Measurements from ENCODE around the gene CCDC40. TPM values are rescaled to one million over a fixed set of nuclear protein-coding genes. Genes with fewer than 3 reads are reported as not detected.

Gene CCDC40
- total RNA-seq, 1 experiment from 2014 or later: 16.3 TPM

DNA sequence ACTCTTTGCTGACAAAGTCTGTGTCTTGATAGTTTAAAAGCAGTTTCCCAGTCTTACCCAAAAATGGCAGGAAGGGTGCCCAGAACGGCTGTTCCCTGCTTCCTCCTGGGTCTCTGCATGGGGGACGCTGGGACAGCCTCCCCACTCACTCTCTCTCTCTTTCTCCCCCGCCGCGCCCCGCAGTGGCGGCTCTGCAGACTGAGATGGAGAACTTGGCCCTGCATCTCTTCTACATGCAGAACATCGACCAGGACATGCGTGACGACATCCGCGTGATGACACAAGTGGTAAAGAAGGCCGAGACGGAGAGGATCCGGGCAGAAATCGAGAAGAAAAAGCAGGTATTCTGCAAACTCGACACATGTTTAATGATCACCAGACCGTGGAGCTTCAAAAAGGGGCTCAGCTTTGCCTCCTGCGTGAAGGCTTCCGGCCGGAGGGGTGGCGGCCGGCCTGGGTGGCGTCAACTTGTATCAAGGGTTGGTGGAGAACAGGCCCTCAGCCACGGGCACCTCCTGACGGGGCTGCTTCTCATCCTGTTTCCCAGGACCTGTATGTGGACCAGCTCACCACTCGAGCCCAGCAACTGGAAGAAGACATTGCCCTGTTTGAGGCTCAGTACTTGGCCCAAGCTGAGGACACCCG, 22.0 kb downstream of the CCDC40 start (continued):
- TF ChIP-seq, protein P1, sequence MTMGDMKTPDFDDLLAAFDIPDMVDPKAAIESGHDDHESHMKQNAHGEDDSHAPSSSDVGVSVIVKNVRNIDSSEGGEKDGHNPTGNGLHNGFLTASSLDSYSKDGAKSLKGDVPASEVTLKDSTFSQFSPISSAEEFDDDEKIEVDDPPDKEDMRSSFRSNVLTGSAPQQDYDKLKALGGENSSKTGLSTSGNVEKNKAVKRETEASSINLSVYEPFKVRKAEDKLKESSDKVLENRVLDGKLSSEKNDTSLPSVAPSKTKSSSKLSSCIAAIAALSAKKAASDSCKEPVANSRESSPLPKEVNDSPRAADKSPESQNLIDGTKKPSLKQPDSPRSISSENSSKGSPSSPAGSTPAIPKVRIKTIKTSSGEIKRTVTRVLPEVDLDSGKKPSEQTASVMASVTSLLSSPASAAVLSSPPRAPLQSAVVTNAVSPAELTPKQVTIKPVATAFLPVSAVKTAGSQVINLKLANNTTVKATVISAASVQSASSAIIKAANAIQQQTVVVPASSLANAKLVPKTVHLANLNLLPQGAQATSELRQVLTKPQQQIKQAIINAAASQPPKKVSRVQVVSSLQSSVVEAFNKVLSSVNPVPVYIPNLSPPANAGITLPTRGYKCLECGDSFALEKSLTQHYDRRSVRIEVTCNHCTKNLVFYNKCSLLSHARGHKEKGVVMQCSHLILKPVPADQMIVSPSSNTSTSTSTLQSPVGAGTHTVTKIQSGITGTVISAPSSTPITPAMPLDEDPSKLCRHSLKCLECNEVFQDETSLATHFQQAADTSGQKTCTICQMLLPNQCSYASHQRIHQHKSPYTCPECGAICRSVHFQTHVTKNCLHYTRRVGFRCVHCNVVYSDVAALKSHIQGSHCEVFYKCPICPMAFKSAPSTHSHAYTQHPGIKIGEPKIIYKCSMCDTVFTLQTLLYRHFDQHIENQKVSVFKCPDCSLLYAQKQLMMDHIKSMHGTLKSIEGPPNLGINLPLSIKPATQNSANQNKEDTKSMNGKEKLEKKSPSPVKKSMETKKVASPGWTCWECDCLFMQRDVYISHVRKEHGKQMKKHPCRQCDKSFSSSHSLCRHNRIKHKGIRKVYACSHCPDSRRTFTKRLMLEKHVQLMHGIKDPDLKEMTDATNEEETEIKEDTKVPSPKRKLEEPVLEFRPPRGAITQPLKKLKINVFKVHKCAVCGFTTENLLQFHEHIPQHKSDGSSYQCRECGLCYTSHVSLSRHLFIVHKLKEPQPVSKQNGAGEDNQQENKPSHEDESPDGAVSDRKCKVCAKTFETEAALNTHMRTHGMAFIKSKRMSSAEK (CRISPR knock-in tag; IDR thresholded peaks at IDR 0.05; ENCODE audit: borderline replicate concordance): no peak
- TF ChIP-seq MLX (CRISPR knock-in tag; IDR thresholded peaks at IDR 0.05) (no peak), MYBL2 (CRISPR knock-in tag; IDR thresholded peaks at IDR 0.05) (no peak), MAX (CRISPR knock-in tag; IDR thresholded peaks at IDR 0.05) (no peak), NFYB (CRISPR knock-in tag; conservative IDR thresholded peaks at IDR 0.05; ENCODE audit: low read depth) (no peak), EMX1 (CRISPR knock-in tag; IDR thresholded peaks at IDR 0.05) (no peak)
- TF ChIP-seq, protein P2, sequence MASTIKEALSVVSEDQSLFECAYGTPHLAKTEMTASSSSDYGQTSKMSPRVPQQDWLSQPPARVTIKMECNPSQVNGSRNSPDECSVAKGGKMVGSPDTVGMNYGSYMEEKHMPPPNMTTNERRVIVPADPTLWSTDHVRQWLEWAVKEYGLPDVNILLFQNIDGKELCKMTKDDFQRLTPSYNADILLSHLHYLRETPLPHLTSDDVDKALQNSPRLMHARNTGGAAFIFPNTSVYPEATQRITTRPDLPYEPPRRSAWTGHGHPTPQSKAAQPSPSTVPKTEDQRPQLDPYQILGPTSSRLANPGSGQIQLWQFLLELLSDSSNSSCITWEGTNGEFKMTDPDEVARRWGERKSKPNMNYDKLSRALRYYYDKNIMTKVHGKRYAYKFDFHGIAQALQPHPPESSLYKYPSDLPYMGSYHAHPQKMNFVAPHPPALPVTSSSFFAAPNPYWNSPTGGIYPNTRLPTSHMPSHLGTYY (CRISPR knock-in tag; IDR thresholded peaks at IDR 0.05): no peak

DNA sequence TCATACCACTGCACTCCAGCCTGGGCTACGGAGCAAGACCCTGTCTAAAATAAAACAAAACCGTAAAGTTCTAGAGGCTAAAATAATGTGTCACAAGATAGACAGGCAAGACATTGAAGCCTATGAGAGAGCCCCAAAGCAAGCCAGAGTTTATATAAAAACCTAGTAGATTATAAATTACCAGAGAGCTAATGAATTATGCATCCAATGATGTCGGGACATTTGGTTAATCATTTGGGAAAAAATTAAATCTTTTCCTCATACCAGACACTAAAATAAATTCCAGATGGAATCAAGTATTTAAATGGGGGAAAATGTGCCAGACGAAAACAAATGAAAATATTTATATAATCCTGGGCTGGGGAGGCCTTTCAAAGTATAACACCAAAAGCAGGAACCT, 24.2 kb downstream of the CCDC40 start:
- DNase-seq (ENCODE audit: low spot score) (no peak), ATAC-seq (no peak)
- Mint-ChIP-seq H3K36me3 (peaks cover 3% of the 10 kb centered on the region), H3K27ac (no peak overlapping the region), H3K9me3 (no peaks in the 10 kb centered on the region), H3K27me3 (ENCODE audit: low read depth) (no peaks in the 10 kb centered on the region), H3K4me1 (peaks cover 11% of the 10 kb centered on the region), H3K4me3 (no peak overlapping the region)
- ChIA-PET POLR2A (no interaction called here), CTCF (interaction anchor here (1.2 kb wide), 1 partner anchor 22 kb away, joined by 3 read pairs; no protein-coding TSS in a partner anchor)
- TF ChIP-seq ZSCAN18 (CRISPR knock-in tag; IDR thresholded peaks at IDR 0.05) (no peak), AR (CRISPR knock-in tag; IDR thresholded peaks at IDR 0.05) (no peak), ELF4 (CRISPR knock-in tag; IDR thresholded peaks at IDR 0.05; ENCODE audit: low read depth) (no peak), ZNF396 (CRISPR knock-in tag; IDR thresholded peaks at IDR 0.05; ENCODE audit: borderline replicate concordance) (no peak), HMGA2 (CRISPR knock-in tag; IDR thresholded peaks at IDR 0.05) (no peak), PREB (CRISPR knock-in tag; IDR thresholded peaks at IDR 0.05; ENCODE audit: borderline replicate concordance) (no peak), NFATC4 (CRISPR knock-in tag; IDR thresholded peaks at IDR 0.05) (no peak), CREM (CRISPR knock-in tag; IDR thresholded peaks at IDR 0.05) (no peak), ZBTB21 (CRISPR knock-in tag; IDR thresholded peaks at IDR 0.05; ENCODE audit: borderline replicate concordance) (no peak), ESRRA (CRISPR knock-in tag; IDR thresholded peaks at IDR 0.05; ENCODE audit: borderline replicate concordance) (no peak), CDX4 (CRISPR knock-in tag; IDR thresholded peaks at IDR 0.05; ENCODE audit: borderline replicate concordance) (no peak), OVOL2 (CRISPR knock-in tag; IDR thresholded peaks at IDR 0.05; ENCODE audit: borderline replicate concordance) (no peak), SMAD4 (CRISPR knock-in tag; IDR thresholded peaks at IDR 0.05) (no peak), JAZF1 (CRISPR knock-in tag; IDR thresholded peaks at IDR 0.05) (no peak), ETV6 (CRISPR knock-in tag; IDR thresholded peaks at IDR 0.05) (no peak)
- TF ChIP-seq, protein P3, sequence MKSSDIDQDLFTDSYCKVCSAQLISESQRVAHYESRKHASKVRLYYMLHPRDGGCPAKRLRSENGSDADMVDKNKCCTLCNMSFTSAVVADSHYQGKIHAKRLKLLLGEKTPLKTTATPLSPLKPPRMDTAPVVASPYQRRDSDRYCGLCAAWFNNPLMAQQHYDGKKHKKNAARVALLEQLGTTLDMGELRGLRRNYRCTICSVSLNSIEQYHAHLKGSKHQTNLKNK (CRISPR knock-in tag; IDR thresholded peaks at IDR 0.05): no peak

All from WTC11 (cell line).